Measurements from ENCODE around the gene SELENON. TPM values are rescaled to one million over a fixed set of nuclear protein-coding genes. Genes with fewer than 3 reads are reported as not detected.

The SELENON gene
- total and polyA plus RNA-seq, 5 donors from 2014 or later, result 1.2 to 19.2 (median 2.0) TPM

DNA sequence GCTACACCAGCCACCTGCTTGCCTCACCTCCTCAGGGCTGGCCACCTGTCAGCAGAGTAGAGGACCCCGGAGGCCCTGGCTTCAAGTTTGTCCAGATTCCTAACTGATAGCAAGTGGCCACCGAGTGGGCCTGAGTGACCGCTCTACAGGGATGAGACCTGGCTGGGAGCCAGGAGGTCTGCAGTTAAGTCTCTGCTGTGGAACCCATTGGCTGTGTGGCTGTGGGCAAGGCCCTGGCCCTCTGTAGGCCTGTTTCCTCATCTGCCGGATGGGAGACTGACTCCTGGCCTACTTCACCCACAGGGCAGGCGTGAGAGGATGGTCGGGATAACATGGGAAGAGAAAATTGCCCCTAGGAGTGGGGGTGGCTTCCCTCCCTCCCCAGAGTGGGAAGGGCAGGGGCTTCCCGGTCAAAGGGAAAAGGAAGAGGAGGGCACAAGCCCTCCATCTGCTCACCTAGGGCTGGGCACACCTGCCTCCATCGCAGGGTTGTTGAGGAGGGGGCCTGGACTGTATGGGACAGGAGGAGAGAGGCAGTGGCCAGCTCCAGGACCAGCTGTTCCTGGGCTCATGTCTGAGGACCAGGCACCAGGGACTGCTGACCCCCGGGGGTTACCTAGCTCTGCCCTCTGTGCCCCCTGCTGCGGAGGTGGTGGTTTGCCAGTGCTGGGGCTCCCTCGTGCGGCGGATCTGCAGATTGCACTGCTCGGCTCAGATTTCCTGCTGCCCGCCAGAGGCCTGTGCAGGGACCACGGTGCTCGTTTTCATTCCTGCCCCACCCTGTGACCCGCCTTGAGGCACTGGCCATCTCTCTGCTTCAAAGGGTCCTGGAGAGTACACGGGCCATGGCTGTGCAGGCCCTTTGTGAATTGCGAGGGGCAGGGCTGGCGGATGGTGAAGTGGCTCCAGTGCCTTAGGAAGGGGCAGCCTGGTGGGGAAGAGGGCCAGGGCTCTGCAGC is 10.6 kb downstream of the SELENON start:
- Mint-ChIP-seq H3K27ac (peak overlapping the region in 2 of 3 donors; percentile 11 to 20), H3K27me3 (no peaks in the 10 kb centered on the region), H3K9me3 (peaks cover 0 to 2% (median 0%) of the 10 kb centered on the region in 7 donors), H3K4me1 (peaks cover 0 to 13% (median 5%) of the 10 kb centered on the region in 4 donors), H3K36me3 (peaks cover 19% of the 10 kb centered on the region), H3K4me3 (peak overlapping the region in 2 of 4 donors; percentile 32)
- Histone ChIP-seq H3K27me3 (ENCODE audit: control insufficient read depth, insufficient read depth, low read length) (no peaks in the 10 kb centered on the region), H3K4me1 (ENCODE audit: control insufficient read depth, insufficient read depth, low read length, poor library complexity, severe bottlenecking) (peaks cover 5% of the 10 kb centered on the region), H3K4me3 (ENCODE audit: low read depth, low read length) (no peak overlapping the region), H3K36me3 (ENCODE audit: control insufficient read depth, insufficient read depth, low read length) (no peaks in the 10 kb centered on the region), H3K9me3 (ENCODE audit: control insufficient read depth in 2 of 2, low read length in 2 of 2) (no peaks in the 10 kb centered on the region), H3K27ac (ENCODE audit: insufficient read depth, low read length, poor library complexity, severe bottlenecking) (no peak overlapping the region)
- DNase-seq, result peak; percentile 65 to 76 (median 69)
- ATAC-seq (ENCODE audit: low read depth in 2 of 2), result peak; percentile 75 to 76

DNA sequence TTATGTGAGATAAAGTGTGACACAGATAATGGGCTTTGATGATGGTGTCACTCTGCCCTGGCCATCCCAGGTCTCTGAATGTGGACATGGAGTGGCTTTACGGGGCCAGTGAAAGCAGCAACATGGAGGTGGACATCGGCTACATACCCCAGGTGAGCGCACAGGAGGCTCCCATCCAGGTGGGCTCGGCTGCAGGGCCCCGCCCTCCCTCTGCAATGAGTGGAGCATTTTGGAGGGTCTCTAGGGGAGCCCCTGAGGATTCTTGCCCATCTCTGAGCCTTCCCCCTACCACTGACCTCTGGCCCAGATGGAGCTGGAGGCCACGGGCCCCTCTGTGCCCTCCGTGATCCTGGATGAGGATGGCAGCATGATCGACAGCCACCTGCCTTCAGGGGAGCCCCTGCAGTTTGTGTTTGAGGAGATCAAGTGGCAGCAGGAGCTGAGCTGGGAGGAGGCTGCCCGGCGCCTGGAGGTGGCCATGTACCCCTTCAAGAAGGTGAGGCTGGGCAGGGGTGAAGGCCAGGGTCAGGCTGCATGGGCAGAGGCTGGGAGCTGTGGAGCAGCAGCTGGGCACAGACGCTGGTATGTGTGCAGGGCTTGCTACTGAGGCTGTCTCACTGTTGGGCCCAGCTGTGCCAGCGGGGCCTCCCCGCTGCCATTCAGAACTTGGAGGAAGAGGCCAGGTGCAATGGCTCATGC is 11.5 kb downstream of the SELENON start:
- H3K36me3 ChIP-seq (ENCODE audit: control insufficient read depth, insufficient read depth, low read length), result no peaks in the 10 kb centered on the region
- H3K27me3 Mint-ChIP-seq, result no peaks in the 10 kb centered on the region
- H3K27ac Mint-ChIP-seq, result no peak overlapping the region
- H3K36me3 Mint-ChIP-seq, result peaks cover 11% of the 10 kb centered on the region
- H3K27ac ChIP-seq (ENCODE audit: insufficient read depth, low read length, poor library complexity, severe bottlenecking), result no peak overlapping the region
- H3K4me3 ChIP-seq (ENCODE audit: low read depth, low read length), result no peak overlapping the region
- peaks cover 5% of the 10 kb centered on the region for H3K4me1 ChIP-seq (ENCODE audit: control insufficient read depth, insufficient read depth, low read length, poor library complexity, severe bottlenecking)
- H3K4me3 Mint-ChIP-seq, result no peak overlapping the region
- peaks cover 0 to 2% (median 0%) of the 10 kb centered on the region in 7 donors for H3K9me3 Mint-ChIP-seq
- no peaks in the 10 kb centered on the region for H3K27me3 ChIP-seq (ENCODE audit: control insufficient read depth, insufficient read depth, low read length)
- H3K4me1 Mint-ChIP-seq, result peaks cover 0 to 9% (median 5%) of the 10 kb centered on the region in 4 donors
- ATAC-seq (ENCODE audit: low read depth in 2 of 2), result no peak
- no peaks in the 10 kb centered on the region for H3K9me3 ChIP-seq (ENCODE audit: control insufficient read depth in 2 of 2, low read length in 2 of 2)
- DNase-seq, result no peak

DNA sequence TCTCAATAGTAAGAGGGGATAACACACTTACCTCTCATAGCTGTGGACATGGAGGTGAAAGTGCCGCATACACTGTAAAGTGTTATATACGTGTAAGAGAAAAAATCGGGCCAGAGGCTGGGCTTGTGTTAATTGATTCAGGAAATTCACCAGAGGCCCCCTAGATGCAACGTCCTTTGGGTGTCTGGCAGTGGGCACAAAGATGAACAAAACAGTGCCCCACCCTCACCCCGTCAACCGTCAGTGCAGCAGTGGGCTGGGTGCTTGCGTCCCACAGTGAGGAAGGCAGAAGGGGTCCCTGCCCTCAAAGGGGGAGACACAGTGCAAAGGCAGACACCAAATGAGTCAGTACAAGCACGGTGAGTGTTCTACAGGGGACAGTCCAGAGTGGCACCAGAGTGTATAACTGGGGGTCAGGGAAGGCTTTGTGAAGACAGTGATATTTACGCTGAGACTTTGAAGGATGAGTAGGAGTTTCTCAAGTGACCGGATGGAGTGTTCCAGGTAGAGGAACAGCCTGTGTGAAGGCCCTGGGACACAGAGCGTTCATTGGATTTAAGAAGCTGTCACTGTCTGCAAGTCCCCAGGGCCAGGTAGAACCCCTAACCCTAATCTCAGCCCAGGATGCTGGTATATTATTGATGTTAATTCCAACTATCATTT is 13.2 kb downstream of the SELENON start:
- H3K4me3 Mint-ChIP-seq, result peak overlapping the region in 1 of 4 donors; percentile 21
- no peak for ATAC-seq (ENCODE audit: low read depth in 2 of 2)
- no peak overlapping the region for H3K27ac Mint-ChIP-seq
- H3K36me3 Mint-ChIP-seq, result peaks cover 7% of the 10 kb centered on the region
- no peaks in the 10 kb centered on the region for H3K36me3 ChIP-seq (ENCODE audit: control insufficient read depth, insufficient read depth, low read length)
- DNase-seq, result no peak
- peaks cover 5% of the 10 kb centered on the region for H3K4me1 ChIP-seq (ENCODE audit: control insufficient read depth, insufficient read depth, low read length, poor library complexity, severe bottlenecking)
- H3K27me3 Mint-ChIP-seq, result no peaks in the 10 kb centered on the region
- no peak overlapping the region for H3K4me3 ChIP-seq (ENCODE audit: low read depth, low read length)
- peaks cover 0 to 2% (median 0%) of the 10 kb centered on the region in 7 donors for H3K9me3 Mint-ChIP-seq
- H3K27me3 ChIP-seq (ENCODE audit: control insufficient read depth, insufficient read depth, low read length), result no peaks in the 10 kb centered on the region
- H3K27ac ChIP-seq (ENCODE audit: insufficient read depth, low read length, poor library complexity, severe bottlenecking), result no peak overlapping the region
- peaks cover 0 to 13% (median 5%) of the 10 kb centered on the region in 4 donors for H3K4me1 Mint-ChIP-seq
- no peaks in the 10 kb centered on the region for H3K9me3 ChIP-seq (ENCODE audit: control insufficient read depth in 2 of 2, low read length in 2 of 2)

DNA sequence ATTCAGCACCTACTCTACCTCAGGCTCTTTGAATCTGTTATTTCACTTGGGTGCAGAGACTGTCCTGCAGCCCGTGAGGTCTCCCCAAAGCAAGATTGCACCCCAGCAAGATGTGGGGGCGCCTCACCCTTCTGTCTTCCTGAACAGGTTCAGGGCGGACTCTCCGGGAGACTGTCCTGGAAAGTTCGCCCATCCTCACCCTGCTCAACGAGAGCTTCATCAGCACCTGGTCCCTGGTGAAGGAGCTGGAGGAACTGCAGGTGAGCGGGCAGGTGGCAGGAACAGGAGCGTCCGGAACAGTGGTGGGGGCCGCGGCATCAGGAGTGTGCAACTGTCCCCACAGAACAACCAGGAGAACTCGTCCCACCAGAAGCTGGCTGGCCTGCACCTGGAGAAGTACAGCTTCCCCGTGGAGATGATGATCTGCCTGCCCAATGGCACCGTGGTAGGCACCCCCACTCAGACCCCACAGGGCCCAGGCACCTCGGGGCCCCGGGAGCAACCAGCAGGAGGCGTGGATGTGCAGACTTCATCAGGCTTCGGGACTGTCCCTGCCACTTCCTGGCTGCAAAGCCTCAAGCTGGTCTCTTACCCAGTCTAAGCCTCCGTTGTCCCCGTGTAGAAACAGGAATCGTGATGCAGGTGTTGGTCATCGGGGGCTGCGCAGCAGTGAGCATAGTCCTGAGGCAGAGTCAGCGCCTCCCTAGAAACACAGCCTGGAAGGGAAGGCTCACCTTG is 13.9 kb downstream of the SELENON start:
- Mint-ChIP-seq H3K4me3 (no peak overlapping the region), H3K27ac (no peak overlapping the region), H3K27me3 (no peaks in the 10 kb centered on the region), H3K36me3 (peaks cover 7% of the 10 kb centered on the region), H3K4me1 (peaks cover 0 to 19% (median 6%) of the 10 kb centered on the region in 4 donors), H3K9me3 (peaks cover 0 to 2% (median 0%) of the 10 kb centered on the region in 7 donors)
- Histone ChIP-seq H3K27me3 (ENCODE audit: control insufficient read depth, insufficient read depth, low read length) (no peaks in the 10 kb centered on the region), H3K9me3 (ENCODE audit: control insufficient read depth in 2 of 2, low read length in 2 of 2) (no peaks in the 10 kb centered on the region), H3K36me3 (ENCODE audit: control insufficient read depth, insufficient read depth, low read length) (no peaks in the 10 kb centered on the region), H3K27ac (ENCODE audit: insufficient read depth, low read length, poor library complexity, severe bottlenecking) (no peak overlapping the region), H3K4me3 (ENCODE audit: low read depth, low read length) (no peak overlapping the region), H3K4me1 (ENCODE audit: control insufficient read depth, insufficient read depth, low read length, poor library complexity, severe bottlenecking) (peaks cover 7% of the 10 kb centered on the region)
- ATAC-seq (ENCODE audit: low read depth in 2 of 2) (no peak), DNase-seq (no peak)

GRCh38 chr1:25814549-25815087 is 14.6 kb downstream of the SELENON start:
- Mint-ChIP-seq H3K4me1 (peaks cover 0 to 25% (median 6%) of the 10 kb centered on the region in 4 donors), H3K27me3 (no peaks in the 10 kb centered on the region), H3K4me3 (peak overlapping the region in 2 of 4 donors; percentile 67 to 88), H3K36me3 (peaks cover 7% of the 10 kb centered on the region), H3K9me3 (peaks cover 0 to 2% (median 0%) of the 10 kb centered on the region in 7 donors), H3K27ac (peak overlapping the region in 1 of 3 donors; percentile 42)
- no peak for ATAC-seq (ENCODE audit: low read depth in 2 of 2)
- Histone ChIP-seq H3K4me1 (ENCODE audit: control insufficient read depth, insufficient read depth, low read length, poor library complexity, severe bottlenecking) (peaks cover 14% of the 10 kb centered on the region), H3K9me3 (ENCODE audit: control insufficient read depth in 2 of 2, low read length in 2 of 2) (no peaks in the 10 kb centered on the region), H3K4me3 (ENCODE audit: low read depth, low read length) (no peak overlapping the region), H3K27ac (ENCODE audit: insufficient read depth, low read length, poor library complexity, severe bottlenecking) (no peak overlapping the region), H3K27me3 (ENCODE audit: control insufficient read depth, insufficient read depth, low read length) (no peaks in the 10 kb centered on the region), H3K36me3 (ENCODE audit: control insufficient read depth, insufficient read depth, low read length) (no peaks in the 10 kb centered on the region)
- no peak for DNase-seq

DNA sequence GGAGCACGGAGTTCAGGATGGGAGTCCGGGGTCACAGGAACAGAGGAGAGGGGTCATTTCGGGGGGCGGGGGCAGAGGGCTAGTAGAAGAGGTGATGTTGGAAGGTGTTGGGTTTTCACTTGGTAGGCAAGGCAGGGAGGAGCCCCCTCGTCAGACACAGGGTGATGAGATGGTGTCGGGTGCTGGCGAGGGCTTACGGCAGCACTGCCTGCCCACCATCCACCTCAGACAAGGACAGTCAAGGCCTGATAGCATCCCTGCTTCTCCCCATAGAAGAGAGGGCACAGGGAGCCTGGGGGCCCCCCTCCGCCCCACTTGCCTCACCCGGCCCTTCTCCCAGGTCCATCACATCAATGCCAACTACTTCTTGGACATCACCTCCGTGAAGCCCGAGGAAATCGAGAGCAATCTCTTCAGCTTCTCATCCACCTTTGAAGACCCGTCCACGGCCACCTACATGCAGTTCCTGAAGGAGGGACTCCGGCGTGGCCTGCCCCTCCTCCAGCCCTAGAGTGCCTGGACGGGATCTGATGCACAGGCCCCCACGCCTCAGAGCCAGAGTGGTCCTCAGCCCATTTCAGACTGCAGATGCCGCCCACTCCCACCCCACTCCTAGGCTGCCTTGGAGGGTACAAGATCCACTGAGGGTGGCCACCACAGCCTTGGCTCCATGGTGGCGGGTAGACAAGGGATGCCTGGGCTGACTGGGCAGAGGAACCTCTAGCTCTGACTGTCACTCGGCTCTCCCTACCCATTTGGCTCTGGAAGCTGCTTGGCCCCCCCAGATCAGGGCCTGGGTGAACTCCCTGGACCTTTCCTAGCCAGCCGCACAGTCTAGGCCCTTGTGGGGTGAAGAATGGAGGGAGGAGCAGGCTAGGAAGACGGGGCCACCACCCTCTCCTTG is 15.5 kb downstream of the SELENON start:
- peaks cover 0 to 2% (median 0%) of the 10 kb centered on the region in 7 donors for H3K9me3 Mint-ChIP-seq
- H3K4me3 Mint-ChIP-seq, result peak overlapping the region in 2 of 4 donors; percentile 67 to 88
- Histone ChIP-seq H3K4me1 (ENCODE audit: control insufficient read depth, insufficient read depth, low read length, poor library complexity, severe bottlenecking) (peaks cover 14% of the 10 kb centered on the region), H3K36me3 (ENCODE audit: control insufficient read depth, insufficient read depth, low read length) (no peaks in the 10 kb centered on the region), H3K4me3 (ENCODE audit: low read depth, low read length) (no peak overlapping the region), H3K27ac (ENCODE audit: insufficient read depth, low read length, poor library complexity, severe bottlenecking) (no peak overlapping the region), H3K27me3 (ENCODE audit: control insufficient read depth, insufficient read depth, low read length) (no peaks in the 10 kb centered on the region), H3K9me3 (ENCODE audit: control insufficient read depth in 2 of 2, low read length in 2 of 2) (no peaks in the 10 kb centered on the region)
- H3K36me3 Mint-ChIP-seq, result peaks cover 7% of the 10 kb centered on the region
- peak overlapping the region in 2 of 3 donors; percentile 42 to 83 for H3K27ac Mint-ChIP-seq
- DNase-seq (no peak), ATAC-seq (ENCODE audit: low read depth in 2 of 2) (no peak)
- H3K27me3 Mint-ChIP-seq, result no peaks in the 10 kb centered on the region
- H3K4me1 Mint-ChIP-seq, result peaks cover 0 to 26% (median 5%) of the 10 kb centered on the region in 4 donors
